ENCODE measurements around the gene TRIM2.

Gene TRIM2

GRCh38 chr4:153244969-153245368 lies 40.7 kb downstream of the TRIM2 start:
- H3K4me3 ChIP-seq (ENCODE audit: low read depth, low read length) = no peak overlapping the region
- no peaks in the 10 kb centered on the region for H3K27me3 ChIP-seq (ENCODE audit: control insufficient read depth, insufficient read depth, low read length)
- no peaks in the 10 kb centered on the region for H3K9me3 ChIP-seq (ENCODE audit: control insufficient read depth, insufficient read depth, low read length)
- no peak overlapping the region for H3K9ac ChIP-seq (ENCODE audit: low read depth, low read length)
- peaks cover 30% of the 10 kb centered on the region for H3K4me1 ChIP-seq (ENCODE audit: control insufficient read depth, insufficient read depth, low read length)
- no peaks in the 10 kb centered on the region for H3K36me3 ChIP-seq (ENCODE audit: control insufficient read depth, insufficient read depth, low read length)

GRCh38 chr4:153245775-153246174 lies 41.5 kb downstream of the TRIM2 start:
- Histone ChIP-seq H3K9ac (ENCODE audit: low read depth, low read length) (no peak overlapping the region), H3K27me3 (ENCODE audit: control insufficient read depth, insufficient read depth, low read length) (no peaks in the 10 kb centered on the region), H3K9me3 (ENCODE audit: control insufficient read depth, insufficient read depth, low read length) (no peaks in the 10 kb centered on the region), H3K4me1 (ENCODE audit: control insufficient read depth, insufficient read depth, low read length) (peaks cover 30% of the 10 kb centered on the region), H3K36me3 (ENCODE audit: control insufficient read depth, insufficient read depth, low read length) (no peaks in the 10 kb centered on the region), H3K4me3 (ENCODE audit: low read depth, low read length) (no peak overlapping the region)

GRCh38 chr4:153246446-153247115 lies 42.3 kb downstream of the TRIM2 start:
- Histone ChIP-seq H3K9me3 (ENCODE audit: control insufficient read depth, insufficient read depth, low read length) (no peaks in the 10 kb centered on the region), H3K4me1 (ENCODE audit: control insufficient read depth, insufficient read depth, low read length) (peaks cover 23% of the 10 kb centered on the region), H3K9ac (ENCODE audit: low read depth, low read length) (no peak overlapping the region), H3K27me3 (ENCODE audit: control insufficient read depth, insufficient read depth, low read length) (no peaks in the 10 kb centered on the region), H3K4me3 (ENCODE audit: low read depth, low read length) (no peak overlapping the region), H3K36me3 (ENCODE audit: control insufficient read depth, insufficient read depth, low read length) (no peaks in the 10 kb centered on the region)

DNA sequence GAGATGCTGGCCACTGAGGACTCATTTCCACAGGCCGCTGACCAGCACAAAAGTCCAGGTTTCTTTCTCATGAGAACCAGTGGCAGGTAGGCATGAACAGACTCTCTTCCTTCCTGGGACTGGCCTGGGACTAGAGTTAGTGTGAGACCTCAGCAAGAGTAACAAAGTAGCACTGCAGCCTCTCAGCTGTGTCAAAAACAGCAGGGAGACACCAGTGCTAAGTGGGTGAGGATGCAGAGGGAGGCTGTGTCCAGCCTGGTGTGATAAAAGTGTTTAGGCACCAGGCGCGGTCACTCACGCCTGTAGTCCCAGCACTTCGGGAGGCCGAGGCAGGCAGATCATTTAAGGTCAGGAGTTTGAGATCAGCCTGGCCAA lies 42.9 kb downstream of the TRIM2 start:
- Histone ChIP-seq H3K36me3 (ENCODE audit: control insufficient read depth, insufficient read depth, low read length) (no peaks in the 10 kb centered on the region), H3K9me3 (ENCODE audit: control insufficient read depth, insufficient read depth, low read length) (no peaks in the 10 kb centered on the region), H3K4me1 (ENCODE audit: control insufficient read depth, insufficient read depth, low read length) (peaks cover 19% of the 10 kb centered on the region), H3K4me3 (ENCODE audit: low read depth, low read length) (no peak overlapping the region), H3K27me3 (ENCODE audit: control insufficient read depth, insufficient read depth, low read length) (no peaks in the 10 kb centered on the region), H3K9ac (ENCODE audit: low read depth, low read length) (no peak overlapping the region)

DNA sequence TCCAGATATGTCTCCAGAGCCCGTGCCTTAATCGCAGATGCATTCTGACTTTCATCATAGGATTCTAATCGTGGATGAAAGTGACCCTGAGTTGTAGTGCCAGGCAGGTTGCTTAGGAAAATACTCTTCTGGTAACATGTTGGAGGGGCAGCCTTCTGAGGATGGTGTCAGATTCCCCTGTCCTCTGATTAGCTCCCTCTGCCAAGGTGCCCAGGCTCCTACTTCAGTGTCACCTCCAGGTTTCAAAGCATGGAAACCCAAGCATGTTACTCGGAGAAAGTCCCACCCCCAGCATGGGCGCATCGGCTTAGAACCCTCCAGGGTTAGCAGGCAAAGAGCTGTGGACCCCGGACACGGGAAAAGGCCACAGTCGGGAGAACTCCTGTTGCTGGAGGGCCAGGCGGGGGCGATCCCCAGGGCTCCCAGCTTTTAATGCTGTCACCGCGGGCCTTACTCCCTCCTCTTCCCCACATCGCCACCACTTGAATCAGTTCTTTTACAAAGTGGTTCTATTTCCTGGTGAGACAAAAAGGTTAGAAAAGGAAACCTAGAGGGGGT lies 44.5 kb downstream of the TRIM2 start:
- H3K4me3 ChIP-seq (ENCODE audit: low read depth, low read length) = peak overlapping the region; percentile 79
- peak overlapping the region; percentile 66 for H3K9ac ChIP-seq (ENCODE audit: low read depth, low read length)
- peaks cover 7% of the 10 kb centered on the region for H3K4me1 ChIP-seq (ENCODE audit: control insufficient read depth, insufficient read depth, low read length)

GRCh38 chr4:153249199-153250041 lies 45.2 kb downstream of the TRIM2 start:
- no peaks in the 10 kb centered on the region for H3K27me3 ChIP-seq (ENCODE audit: control insufficient read depth, insufficient read depth, low read length)
- peak overlapping the region; percentile 66 for H3K9ac ChIP-seq (ENCODE audit: low read depth, low read length)
- H3K36me3 ChIP-seq (ENCODE audit: control insufficient read depth, insufficient read depth, low read length) = no peaks in the 10 kb centered on the region
- peaks cover 7% of the 10 kb centered on the region for H3K4me1 ChIP-seq (ENCODE audit: control insufficient read depth, insufficient read depth, low read length)
- H3K4me3 ChIP-seq (ENCODE audit: low read depth, low read length) = peak overlapping the region; percentile 79
- H3K9me3 ChIP-seq (ENCODE audit: control insufficient read depth, insufficient read depth, low read length) = no peaks in the 10 kb centered on the region

More for the DNA sequence above, 44.5 kb downstream of the TRIM2 start:
- H3K27me3 ChIP-seq (ENCODE audit: control insufficient read depth, insufficient read depth, low read length) = no peaks in the 10 kb centered on the region
- H3K9me3 ChIP-seq (ENCODE audit: control insufficient read depth, insufficient read depth, low read length) = no peaks in the 10 kb centered on the region
- no peaks in the 10 kb centered on the region for H3K36me3 ChIP-seq (ENCODE audit: control insufficient read depth, insufficient read depth, low read length)

DNA sequence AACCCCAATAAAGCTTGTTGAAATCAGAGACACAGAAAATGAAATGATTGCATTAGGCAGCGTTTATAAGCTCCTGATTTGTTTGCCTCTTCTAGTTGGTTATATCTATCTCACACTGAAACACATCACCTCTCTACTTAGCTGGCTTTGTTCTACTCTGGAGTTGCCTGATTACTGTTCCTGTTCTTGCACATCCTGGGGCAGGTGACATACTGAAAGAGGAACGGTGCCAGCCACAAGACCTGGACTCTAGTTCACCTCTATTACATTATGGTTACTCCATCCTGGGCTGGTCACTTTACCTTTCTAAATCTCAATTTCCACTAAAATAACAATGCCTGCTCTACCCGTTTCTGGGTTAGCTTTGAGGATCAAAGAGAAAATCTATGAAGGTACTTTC lies 47.9 kb downstream of the TRIM2 start:
- Histone ChIP-seq H3K9ac (ENCODE audit: low read depth, low read length) (no peak overlapping the region), H3K4me1 (ENCODE audit: control insufficient read depth, insufficient read depth, low read length) (peaks cover 9% of the 10 kb centered on the region), H3K27me3 (ENCODE audit: control insufficient read depth, insufficient read depth, low read length) (no peaks in the 10 kb centered on the region), H3K36me3 (ENCODE audit: control insufficient read depth, insufficient read depth, low read length) (no peaks in the 10 kb centered on the region), H3K9me3 (ENCODE audit: control insufficient read depth, insufficient read depth, low read length) (no peaks in the 10 kb centered on the region), H3K4me3 (ENCODE audit: low read depth, low read length) (no peak overlapping the region)

GRCh38 chr4:153255233-153255632 lies 51.0 kb downstream of the TRIM2 start:
- no peaks in the 10 kb centered on the region for H3K36me3 ChIP-seq (ENCODE audit: control insufficient read depth, insufficient read depth, low read length)
- H3K9me3 ChIP-seq (ENCODE audit: control insufficient read depth, insufficient read depth, low read length) = no peaks in the 10 kb centered on the region
- H3K9ac ChIP-seq (ENCODE audit: low read depth, low read length) = no peak overlapping the region
- no peak overlapping the region for H3K4me3 ChIP-seq (ENCODE audit: low read depth, low read length)
- peaks cover 9% of the 10 kb centered on the region for H3K4me1 ChIP-seq (ENCODE audit: control insufficient read depth, insufficient read depth, low read length)
- H3K27me3 ChIP-seq (ENCODE audit: control insufficient read depth, insufficient read depth, low read length) = no peaks in the 10 kb centered on the region

- no peaks in the 10 kb centered on the region for H3K36me3 ChIP-seq (ENCODE audit: control insufficient read depth, insufficient read depth, low read length)
- no peaks in the 10 kb centered on the region for H3K9me3 ChIP-seq (ENCODE audit: control insufficient read depth, insufficient read depth, low read length)
- H3K27me3 ChIP-seq (ENCODE audit: control insufficient read depth, insufficient read depth, low read length) = no peaks in the 10 kb centered on the region
- H3K4me1 ChIP-seq (ENCODE audit: control insufficient read depth, insufficient read depth, low read length) = peaks cover 23% of the 10 kb centered on the region
- peak overlapping the region; percentile 32 for H3K9ac ChIP-seq (ENCODE audit: low read depth, low read length)
- peak overlapping the region; percentile 64 for H3K4me3 ChIP-seq (ENCODE audit: low read depth, low read length)
These were observed 52.9 kb downstream of the TRIM2 start for GRCh38 chr4:153257151-153257620.

DNA sequence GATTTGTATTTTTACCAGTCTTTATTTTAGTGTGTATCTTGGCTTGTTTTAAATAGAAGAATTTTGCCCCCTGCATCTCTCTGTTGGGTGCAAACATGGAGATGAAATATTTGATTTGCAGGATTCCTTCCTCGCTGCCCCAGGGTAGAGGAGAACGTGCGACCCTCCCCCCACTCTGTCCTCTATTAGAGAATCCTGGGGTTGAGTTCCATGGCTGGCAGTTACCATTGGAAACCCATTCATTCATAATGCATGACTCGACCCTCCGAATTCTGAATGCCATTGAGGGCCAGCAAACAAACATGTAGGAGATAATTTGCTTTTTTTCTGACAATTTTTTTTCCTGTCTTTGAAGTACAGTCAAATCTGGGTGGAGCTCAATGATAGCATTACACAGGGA lies 53.7 kb downstream of the TRIM2 start:
- Histone ChIP-seq H3K4me1 (ENCODE audit: control insufficient read depth, insufficient read depth, low read length) (peaks cover 23% of the 10 kb centered on the region), H3K27me3 (ENCODE audit: control insufficient read depth, insufficient read depth, low read length) (no peaks in the 10 kb centered on the region), H3K9me3 (ENCODE audit: control insufficient read depth, insufficient read depth, low read length) (no peaks in the 10 kb centered on the region), H3K9ac (ENCODE audit: low read depth, low read length) (no peak overlapping the region), H3K36me3 (ENCODE audit: control insufficient read depth, insufficient read depth, low read length) (no peaks in the 10 kb centered on the region), H3K4me3 (ENCODE audit: low read depth, low read length) (peak overlapping the region; percentile 64)

DNA sequence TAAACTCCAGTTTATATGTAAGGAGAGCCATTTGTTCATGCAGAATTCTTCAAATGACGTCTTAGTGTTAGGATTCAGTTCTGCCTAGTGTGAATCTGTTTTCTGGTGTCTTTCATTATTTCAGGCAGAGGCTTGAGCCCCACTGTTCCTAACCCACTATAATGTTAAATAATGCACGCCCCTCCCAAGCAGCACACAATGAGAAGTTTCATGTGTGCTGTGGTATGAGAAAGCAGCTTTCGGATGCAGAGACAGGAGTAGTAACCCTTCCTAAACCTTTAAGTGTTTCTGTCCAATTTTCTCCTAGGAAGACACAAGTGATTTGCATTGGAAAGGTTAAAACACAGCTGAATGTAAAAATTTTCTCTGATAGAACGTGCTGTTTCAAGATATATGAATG lies 54.5 kb downstream of the TRIM2 start:
- Histone ChIP-seq H3K27me3 (ENCODE audit: control insufficient read depth, insufficient read depth, low read length) (no peaks in the 10 kb centered on the region), H3K4me1 (ENCODE audit: control insufficient read depth, insufficient read depth, low read length) (peaks cover 23% of the 10 kb centered on the region), H3K36me3 (ENCODE audit: control insufficient read depth, insufficient read depth, low read length) (no peaks in the 10 kb centered on the region), H3K9ac (ENCODE audit: low read depth, low read length) (no peak overlapping the region), H3K9me3 (ENCODE audit: control insufficient read depth, insufficient read depth, low read length) (no peaks in the 10 kb centered on the region), H3K4me3 (ENCODE audit: low read depth, low read length) (peak overlapping the region; percentile 64)
